ENCODE measurements around the gene KRTAP4-11.
"Not testable (repeated sequence)": the region's sequence is repeated elsewhere in the genome, so short reads cannot be mapped to it uniquely, and the experiment has no call there.

Gene KRTAP4-11

GRCh38 chr17:41133880-41134735, 15.9 kb upstream of the KRTAP4-11 start:
- TF ChIP-seq CTCF (IDR thresholded peaks at IDR 0.05; ENCODE audit: insufficient read depth, low read depth, low read length, missing control alignments), result no peak
- peak; percentile 15 for DNase-seq (ENCODE audit: low read depth)
- no peak overlapping the region for H3K4me3 ChIP-seq (ENCODE audit: low read length)

- TF ChIP-seq CTCF (IDR thresholded peaks at IDR 0.05; ENCODE audit: insufficient read depth, low read depth, low read length, missing control alignments), result no peak
- H3K4me3 ChIP-seq (ENCODE audit: low read length), result no peak overlapping the region
- peak; percentile 83 for DNase-seq (ENCODE audit: low read depth)
Observed at GRCh38 chr17:41131979-41132378, 13.8 kb upstream of the KRTAP4-11 start.

- no peak overlapping the region for H3K4me3 ChIP-seq (ENCODE audit: low read length)
- DNase-seq (ENCODE audit: low read depth), result peak; percentile 50
- no peak for TF ChIP-seq CTCF (IDR thresholded peaks at IDR 0.05; ENCODE audit: insufficient read depth, low read depth, low read length, missing control alignments)
Observed at GRCh38 chr17:41127371-41127770, 9.2 kb upstream of the KRTAP4-11 start.

GRCh38 chr17:41126412-41126811, 8.2 kb upstream of the KRTAP4-11 start:
- no peak overlapping the region for H3K4me3 ChIP-seq (ENCODE audit: low read length)
- no peak for TF ChIP-seq CTCF (IDR thresholded peaks at IDR 0.05; ENCODE audit: insufficient read depth, low read depth, low read length, missing control alignments)
- DNase-seq (ENCODE audit: low read depth), result no peak

GRCh38 chr17:41125064-41125463, 6.9 kb upstream of the KRTAP4-11 start:
- no peak overlapping the region for H3K4me3 ChIP-seq (ENCODE audit: low read length)
- no peak for DNase-seq (ENCODE audit: low read depth)
- TF ChIP-seq CTCF (IDR thresholded peaks at IDR 0.05; ENCODE audit: insufficient read depth, low read depth, low read length, missing control alignments), result no peak

GRCh38 chr17:41123991-41124371, 5.8 kb upstream of the KRTAP4-11 start, which contains the start of gene KRTAP4-12:
Gene KRTAP4-12, minus strand, starts transcription at chr17:41124182. Its CDS starts 60 bp downstream, at chr17:41124122.
- not testable (repeated sequence) for DNase-seq (ENCODE audit: low read depth); H3K4me3 ChIP-seq (ENCODE audit: low read length)

- DNase-seq (ENCODE audit: low read depth); H3K4me3 ChIP-seq (ENCODE audit: low read length): not testable (repeated sequence)
Observed at GRCh38 chr17:41123292-41123990, 5.3 kb upstream of the KRTAP4-11 start.

- no peak for DNase-seq (ENCODE audit: low read depth)
- no peak for TF ChIP-seq CTCF (IDR thresholded peaks at IDR 0.05; ENCODE audit: insufficient read depth, low read depth, low read length, missing control alignments)
- H3K4me3 ChIP-seq (ENCODE audit: low read length), result no peak overlapping the region
Observed at GRCh38 chr17:41121742-41122141, 3.6 kb upstream of the KRTAP4-11 start.

GRCh38 chr17:41119696-41120690, 1.8 kb upstream of the KRTAP4-11 start:
- DNase-seq (ENCODE audit: low read depth), result peak; percentile 66
- H3K4me3 ChIP-seq (ENCODE audit: low read length), result not testable (repeated sequence)
